Stimulated activated CD8-positive, alpha-beta memory T cell treated with anti-CD3 and anti-CD28 coated beads, Interleukin-15, amount 100 ng/mL, for 48 hours (primary cell): ENCODE data around the gene DNALI1.
"Not testable (repeated sequence)": the region's sequence is repeated elsewhere in the genome, so short reads cannot be mapped to it uniquely, and the experiment has no call there.

Experiments
- DNase-seq, 2 donors: peaks; one replicate each; pipeline ENCODE4 v3.0.0-alpha.2; 2020; ENCODE audit warnings: low read depth in 2 of 2

Gene DNALI1

GRCh38 chr1:37553927-37554808 lies 2.6 kb upstream of the DNALI1 start, which contains the start of gene SNIP1:
Gene SNIP1 (minus strand): TSS chr1:37554293. CDS start chr1:37554229, 64 bp downstream.
- peak; percentile 83 for DNase-seq

DNA sequence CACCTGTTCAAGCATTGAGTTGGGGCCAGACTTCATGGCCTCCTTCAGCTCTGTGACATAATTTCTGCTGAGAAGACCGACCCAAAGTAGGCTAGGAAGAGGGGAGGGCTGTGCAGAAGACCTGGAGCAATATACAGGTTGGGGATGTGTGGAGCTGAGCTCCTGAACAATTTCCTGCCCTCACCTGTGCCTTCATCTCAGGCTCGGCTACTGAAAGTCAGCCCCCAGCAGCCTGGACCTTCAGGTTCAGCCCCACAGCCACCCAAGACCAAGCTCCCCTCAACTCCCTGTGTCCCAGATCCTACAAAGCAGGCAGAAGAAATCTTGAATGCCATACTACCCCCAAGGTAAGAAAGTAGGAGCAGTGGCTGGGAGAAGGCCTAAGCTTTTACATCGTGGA lies 662 bp downstream of the DNALI1 start:
- DNase-seq = no peak

DNA sequence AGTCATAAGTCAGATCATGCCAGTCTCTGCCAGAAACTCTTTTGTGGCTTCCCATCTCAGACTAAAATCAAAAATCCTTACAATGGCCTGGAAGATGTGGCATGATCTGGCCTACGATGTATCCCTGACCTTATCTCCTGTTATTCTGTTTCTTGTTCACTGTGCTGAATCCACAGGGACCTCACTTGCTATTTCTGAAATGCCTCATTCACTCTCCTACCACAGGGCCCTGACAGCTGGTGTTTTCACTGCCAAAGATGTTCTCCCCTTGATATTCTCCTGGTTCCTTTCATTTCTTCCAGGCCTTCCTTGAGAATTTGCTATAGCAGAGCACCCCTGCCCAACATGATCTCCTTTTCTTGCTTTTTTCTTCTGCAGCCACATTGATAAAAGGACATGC lies 1.7 kb downstream of the DNALI1 start:
- no peak for DNase-seq

GRCh38 chr1:37559080-37559479 lies 2.3 kb downstream of the DNALI1 start:
- no peak for DNase-seq

GRCh38 chr1:37559957-37560379 lies 3.2 kb downstream of the DNALI1 start:
- DNase-seq = not testable (repeated sequence)

- no peak for DNase-seq
Measured at GRCh38 chr1:37560401-37561132, 3.8 kb downstream of the DNALI1 start.

DNA sequence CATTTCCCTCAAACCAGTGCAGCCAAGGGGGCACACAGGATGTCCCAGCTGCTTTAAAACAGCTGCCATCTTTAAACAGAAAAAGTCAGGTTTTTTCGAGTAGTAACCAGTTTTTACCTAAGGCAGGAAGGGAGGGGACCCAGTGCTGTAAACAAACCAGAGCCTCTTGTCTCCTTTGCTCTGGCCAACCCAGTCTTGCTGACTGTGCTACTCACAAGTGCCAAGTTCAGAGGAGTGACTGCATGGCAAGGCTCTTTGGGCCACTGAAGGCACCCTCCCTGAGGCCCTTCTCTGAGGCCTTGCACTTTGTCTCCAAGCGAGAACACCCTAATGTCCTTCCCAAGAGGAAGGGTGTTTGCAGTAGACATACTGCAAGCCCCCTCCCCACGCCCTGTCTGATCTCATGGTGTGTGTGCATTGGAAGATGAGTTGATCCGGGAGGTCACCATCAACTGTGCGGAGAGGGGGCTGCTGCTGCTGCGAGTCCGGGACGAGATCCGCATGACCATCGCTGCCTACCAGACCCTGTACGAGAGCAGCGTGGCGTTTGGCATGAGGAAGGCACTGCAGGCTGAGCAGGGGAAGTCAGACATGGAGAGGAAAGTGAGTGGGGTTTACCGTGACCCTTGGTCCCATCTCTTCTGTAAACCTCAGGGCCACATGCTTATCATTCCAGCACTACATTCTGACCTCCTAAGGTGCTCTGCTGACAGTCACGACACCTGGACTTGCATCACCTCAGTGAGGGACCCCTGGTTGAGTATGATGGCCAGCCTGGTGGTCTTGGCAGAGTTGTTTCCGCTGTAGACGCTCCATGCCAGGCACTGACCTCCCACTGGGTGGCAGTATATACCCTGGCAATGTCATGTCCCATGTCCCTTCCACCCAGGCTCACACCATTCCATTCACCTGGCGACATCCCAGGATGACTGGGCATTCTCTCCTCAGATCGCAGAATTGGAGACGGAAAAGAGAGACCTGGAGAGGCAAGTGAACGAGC lies 4.7 kb downstream of the DNALI1 start:
- no peak for DNase-seq

DNA sequence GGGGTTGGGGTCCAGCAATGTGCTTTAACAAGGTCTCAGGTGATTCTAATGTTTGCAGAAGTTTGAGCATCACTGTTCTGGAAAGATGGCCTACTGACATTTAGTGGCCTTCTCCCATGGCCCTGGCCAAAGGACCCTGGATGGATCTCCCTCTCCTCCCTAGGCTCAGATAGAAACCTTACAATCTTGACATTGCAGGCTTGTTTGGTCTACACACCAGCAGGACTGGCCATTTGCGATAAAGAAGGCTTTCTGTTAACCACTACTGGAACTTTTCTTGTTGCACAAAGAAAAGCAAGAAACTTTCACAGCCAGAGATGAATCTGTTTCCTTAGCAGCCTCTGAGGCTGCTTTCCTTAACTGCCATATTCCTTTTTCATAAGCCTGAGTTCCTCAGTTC lies 6.2 kb downstream of the DNALI1 start:
- no peak for DNase-seq

GRCh38 chr1:37564892-37565291 lies 8.2 kb downstream of the DNALI1 start:
- no peak for DNase-seq

DNA sequence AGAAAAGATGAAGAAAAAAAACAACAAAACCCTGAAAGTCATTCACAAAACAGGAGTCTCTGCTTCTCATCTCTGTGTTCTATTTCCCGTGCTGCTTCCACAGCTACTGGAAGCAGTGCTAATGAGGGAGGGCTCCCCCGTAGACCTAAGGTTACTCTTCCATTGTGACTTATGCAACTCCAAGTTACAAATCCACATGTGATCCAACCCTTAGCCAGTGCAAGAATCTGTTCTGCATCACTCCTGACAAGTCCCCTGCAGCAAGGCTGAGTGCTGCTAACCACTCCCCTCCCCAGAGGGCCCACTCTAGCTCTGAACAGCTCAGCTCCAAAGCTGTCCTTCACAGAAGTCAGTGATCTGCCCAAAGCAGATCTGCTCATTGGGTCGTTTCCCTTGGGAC lies 10.3 kb downstream of the DNALI1 start:
- no peak for DNase-seq

DNA sequence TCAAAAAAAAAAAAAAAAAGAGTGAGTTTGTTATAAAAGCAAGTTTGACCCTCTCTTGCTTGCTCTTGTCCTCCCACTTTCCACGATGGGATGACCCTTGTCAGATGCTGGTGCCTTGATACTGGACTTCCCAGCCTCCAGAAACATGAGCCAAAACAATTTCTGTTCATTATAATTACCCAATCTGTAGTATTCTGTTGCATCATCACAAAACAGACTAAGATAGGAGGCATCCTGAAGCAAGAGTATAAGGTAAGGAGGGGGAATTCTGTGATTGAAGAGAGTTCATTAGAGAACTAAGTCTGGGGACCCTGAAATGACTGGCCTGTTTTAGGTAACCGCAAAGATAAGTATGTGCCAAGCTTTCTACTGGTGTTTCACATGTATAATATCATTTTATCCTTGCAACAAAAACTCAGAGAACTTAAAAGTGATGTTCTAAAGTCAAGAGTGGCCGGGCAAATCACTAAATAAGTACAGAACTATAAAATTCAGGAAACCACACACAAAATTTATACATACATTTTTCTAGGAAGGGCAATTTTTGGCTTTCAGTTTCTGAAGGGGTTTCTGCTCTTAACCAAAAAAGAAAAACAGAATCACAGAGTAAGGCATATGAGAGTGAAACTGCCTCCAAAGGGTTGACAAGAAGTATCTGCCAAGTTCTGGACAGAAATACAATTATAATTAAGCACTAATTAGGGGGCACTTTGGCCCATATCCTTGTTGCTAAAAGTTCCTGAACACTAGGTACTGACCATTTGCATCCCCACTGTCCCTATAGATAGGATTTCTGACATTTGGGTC lies 14.0 kb downstream of the DNALI1 start:
- DNase-seq = no peak

DNA sequence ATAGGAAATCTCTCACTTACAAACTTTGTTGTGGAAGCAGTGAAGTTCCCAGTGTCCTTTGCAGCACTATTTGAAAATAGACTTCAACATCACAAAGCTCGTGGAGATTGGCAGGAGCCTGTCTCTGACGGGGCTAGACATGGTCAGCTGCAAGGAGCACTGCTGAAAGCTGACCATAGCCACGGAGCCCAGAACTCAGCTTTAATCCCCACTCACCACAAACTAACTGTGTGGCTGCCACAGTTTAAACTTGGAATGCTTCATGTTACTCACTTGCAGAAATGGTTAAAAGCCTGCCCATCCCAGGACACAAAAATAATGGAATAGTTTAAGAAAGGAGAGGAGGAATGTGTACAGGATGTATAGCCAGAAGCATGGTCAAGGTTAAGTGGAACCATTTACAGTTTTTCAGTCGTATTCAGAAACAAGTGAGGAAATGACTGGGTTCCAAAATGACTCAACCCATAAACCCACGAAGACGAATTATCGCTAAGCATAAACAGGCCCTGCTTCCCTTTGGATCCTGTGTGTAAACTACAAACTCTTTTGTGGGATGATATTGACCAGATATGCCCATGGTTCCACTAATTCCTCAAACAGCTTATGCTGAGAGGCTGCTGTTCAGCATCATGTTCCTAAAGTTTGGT lies 18.2 kb downstream of the DNALI1 start:
- DNase-seq = no peak

GRCh38 chr1:37575692-37576091 lies 19.0 kb downstream of the DNALI1 start:
- DNase-seq = no peak

DNA sequence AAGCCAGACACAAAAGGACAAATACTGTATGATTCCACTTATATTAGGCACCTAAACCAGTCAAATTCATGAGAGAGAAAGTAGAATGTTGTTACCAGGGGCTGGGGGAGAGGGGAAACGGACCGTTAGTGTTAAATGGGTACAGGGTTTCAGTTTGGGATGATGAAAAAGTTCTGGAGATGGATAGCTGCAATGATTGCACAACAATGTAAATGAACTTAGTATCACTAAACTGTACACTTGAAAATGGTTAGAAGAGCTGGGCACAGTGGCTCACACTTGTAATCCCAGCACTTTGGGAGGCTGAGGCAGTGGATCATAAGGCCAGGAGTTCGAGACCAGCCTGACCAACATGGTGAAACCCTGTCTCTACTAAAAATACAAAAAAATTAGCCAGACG lies 27.8 kb downstream of the DNALI1 start:
- not testable (repeated sequence) for DNase-seq

GRCh38 chr1:37588939-37589338 lies 32.2 kb downstream of the DNALI1 start:
- no peak for DNase-seq

GRCh38 chr1:37593726-37594125 lies 37.0 kb downstream of the DNALI1 start:
- DNase-seq = no peak

- DNase-seq = peak; percentile 96 to 98
Measured at GRCh38 chr1:37595440-37596181, 38.9 kb downstream of the DNALI1 start, which contains the start of gene GNL2. Gene GNL2 (minus strand): TSS chr1:37595937. CDS start chr1:37595822, 115 bp downstream.

- DNase-seq = no peak
Measured at GRCh38 chr1:37596182-37596667, 39.5 kb downstream of the DNALI1 start.

DNA sequence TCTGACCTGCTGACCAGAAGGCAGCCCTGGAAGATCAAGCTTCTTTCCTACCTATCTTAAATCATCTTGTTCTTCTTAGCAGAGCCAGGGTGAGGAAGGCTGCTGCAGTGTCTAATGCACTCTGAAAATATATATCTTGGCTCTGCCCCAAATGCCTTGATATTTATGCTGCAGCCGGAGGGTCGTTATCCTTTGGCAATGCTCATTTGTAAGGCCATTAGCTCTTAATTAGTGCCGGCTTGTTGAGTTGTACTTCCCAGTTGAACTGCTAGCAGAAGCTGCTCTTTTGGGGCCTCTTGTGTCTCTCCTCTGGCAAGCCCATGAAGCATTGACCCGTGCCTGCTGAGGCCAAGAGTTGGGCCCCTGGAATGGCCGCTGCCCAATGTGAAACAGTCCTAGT lies 43.2 kb downstream of the DNALI1 start:
- no peak for DNase-seq
